Epithelial cell of proximal tubule (primary cell): ENCODE measurements around the gene KCNT1. TPM values are rescaled to one million over a fixed set of nuclear protein-coding genes. Genes with fewer than 3 reads are reported as not detected.

Source experiments
- DNase-seq: peaks from one replicate; pipeline ENCODE4 v3.0.0-alpha.2; 2011; ENCODE audit warnings: low read depth
- H3K4me3 ChIP-seq: 2 replicates; pipeline ENCODE4 v1.5.1; 2011; ENCODE audit warnings: low read depth, mild to moderate bottlenecking, low read length
- total RNA-seq: library from RNA; depleted of rRNA; stranded (reverse); fragments of >200 nt; gene quantifications from 2 replicates; pipeline ENCODE4 v1.2.3, GENCODE V29; 2015
- TF ChIP-seq, protein P1 (sequence below): conservative IDR thresholded peaks from 2 replicates; pipeline ENCODE4 v1.5.1; 2012; ENCODE audit warnings: low read depth, mild to moderate bottlenecking, low read length

KCNT1 gene
- total RNA-seq, 1 donor from 2014 or later: not detected

DNA sequence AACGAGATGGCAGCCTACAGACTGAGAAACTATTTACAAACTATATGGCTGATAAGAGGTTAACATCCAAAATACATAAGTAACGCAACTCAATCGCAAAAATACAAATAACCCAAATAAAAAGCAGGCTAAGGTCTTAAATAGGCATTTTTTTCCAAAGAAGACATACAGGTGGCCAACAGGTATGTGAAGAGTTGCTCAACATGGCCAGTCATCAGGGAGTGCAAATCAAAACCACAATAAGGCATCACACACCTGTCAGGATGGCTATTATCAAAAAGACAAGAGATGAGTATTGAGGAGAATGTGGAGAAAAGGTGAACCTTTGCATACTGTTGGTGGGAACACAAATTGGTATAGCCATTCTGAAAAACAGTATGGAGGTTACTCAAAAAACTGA, 131.9 kb downstream of the KCNT1 start:
- TF ChIP-seq, protein P1, sequence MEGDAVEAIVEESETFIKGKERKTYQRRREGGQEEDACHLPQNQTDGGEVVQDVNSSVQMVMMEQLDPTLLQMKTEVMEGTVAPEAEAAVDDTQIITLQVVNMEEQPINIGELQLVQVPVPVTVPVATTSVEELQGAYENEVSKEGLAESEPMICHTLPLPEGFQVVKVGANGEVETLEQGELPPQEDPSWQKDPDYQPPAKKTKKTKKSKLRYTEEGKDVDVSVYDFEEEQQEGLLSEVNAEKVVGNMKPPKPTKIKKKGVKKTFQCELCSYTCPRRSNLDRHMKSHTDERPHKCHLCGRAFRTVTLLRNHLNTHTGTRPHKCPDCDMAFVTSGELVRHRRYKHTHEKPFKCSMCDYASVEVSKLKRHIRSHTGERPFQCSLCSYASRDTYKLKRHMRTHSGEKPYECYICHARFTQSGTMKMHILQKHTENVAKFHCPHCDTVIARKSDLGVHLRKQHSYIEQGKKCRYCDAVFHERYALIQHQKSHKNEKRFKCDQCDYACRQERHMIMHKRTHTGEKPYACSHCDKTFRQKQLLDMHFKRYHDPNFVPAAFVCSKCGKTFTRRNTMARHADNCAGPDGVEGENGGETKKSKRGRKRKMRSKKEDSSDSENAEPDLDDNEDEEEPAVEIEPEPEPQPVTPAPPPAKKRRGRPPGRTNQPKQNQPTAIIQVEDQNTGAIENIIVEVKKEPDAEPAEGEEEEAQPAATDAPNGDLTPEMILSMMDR: no peak
- no peak for DNase-seq
- H3K4me3 ChIP-seq: no peak overlapping the region

DNA sequence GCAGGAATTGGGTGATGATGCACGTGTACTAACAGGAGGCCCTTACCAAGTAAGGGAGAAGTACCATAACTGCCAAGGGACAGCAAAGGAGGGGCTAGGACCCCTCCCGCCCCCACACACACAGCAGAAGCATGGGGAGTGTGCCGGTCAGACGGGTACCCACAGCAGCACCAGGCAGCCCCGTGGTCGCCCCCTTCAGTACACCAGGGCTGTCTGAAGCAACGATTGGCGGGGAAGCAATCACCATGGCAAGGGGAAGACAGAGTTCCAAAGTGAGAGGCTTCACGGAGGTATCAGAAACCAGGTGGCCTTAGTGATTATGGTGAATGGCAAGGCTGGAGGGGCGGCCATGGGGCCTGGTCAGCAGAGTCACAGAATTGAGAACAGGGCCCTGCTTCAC, 133.1 kb downstream of the KCNT1 start:
- TF ChIP-seq, protein P1: no peak
- no peak for DNase-seq
- no peak overlapping the region for H3K4me3 ChIP-seq

DNA sequence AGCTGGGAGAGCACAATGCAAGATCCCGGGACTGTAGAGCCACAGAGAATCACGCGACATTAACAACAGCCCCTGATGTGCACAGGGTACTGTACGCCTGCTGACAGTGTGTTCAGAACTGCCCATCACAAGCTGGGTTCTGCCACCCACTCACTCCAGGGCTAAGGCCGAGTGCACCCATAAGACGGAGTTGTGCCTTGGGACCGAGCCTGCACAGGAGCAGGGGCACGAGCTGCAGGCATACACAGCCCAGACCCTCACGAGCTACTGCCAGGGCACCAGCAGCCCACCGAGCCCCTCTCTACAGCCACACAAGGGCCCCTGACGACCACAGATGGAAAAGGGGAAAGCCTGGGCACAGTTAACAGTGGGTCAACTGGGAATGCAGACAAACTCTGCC, 137.5 kb downstream of the KCNT1 start:
- TF ChIP-seq, protein P1: no peak
- no peak overlapping the region for H3K4me3 ChIP-seq
- no peak for DNase-seq

DNA sequence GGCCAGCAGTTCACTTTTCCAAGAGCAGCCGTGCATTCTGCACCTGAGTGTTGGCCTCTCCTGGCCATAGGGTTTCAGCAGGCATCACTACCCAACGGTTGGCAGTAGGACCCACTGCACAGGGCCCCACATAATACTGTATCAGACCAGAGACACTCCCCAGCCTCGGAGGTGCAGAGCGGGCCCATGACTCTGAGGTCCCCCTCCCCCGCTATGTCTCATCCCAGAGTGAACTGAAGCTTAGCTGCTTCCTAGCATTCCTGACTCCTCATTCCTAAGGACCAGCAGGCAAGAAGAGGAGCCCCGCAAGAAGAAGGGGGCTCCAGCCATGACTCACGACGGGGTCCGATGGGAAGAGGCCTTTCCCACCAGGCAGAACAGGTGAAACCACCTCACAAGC, 138.1 kb downstream of the KCNT1 start:
- TF ChIP-seq, protein P1: no peak
- H3K4me3 ChIP-seq: no peak overlapping the region
- DNase-seq: no peak

DNA sequence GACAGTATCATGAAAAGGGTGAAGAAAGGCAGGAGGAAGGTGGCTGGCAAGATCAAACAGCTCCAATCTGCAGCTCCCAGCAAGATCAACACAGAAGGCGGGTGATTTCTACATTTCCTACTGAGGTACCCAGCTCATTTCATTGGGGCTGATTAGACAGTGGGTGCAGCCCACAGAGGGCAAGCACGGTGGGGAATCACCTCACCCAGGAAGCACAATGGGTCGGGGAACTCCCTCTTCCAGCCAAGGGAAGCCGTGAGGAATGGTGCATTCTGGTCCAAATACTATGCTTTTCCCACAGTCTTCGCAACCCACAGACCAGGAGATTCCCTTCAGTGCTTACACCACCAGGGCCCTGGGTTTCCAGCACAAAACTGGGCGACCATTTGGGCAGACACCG, 138.6 kb downstream of the KCNT1 start:
- TF ChIP-seq, protein P1: no peak
- no peak for DNase-seq
- H3K4me3 ChIP-seq: no peak overlapping the region

Other genes with a start within 250 kb of the KCNT1 start
- 23.2 and 26.3 TPM in 2 replicates for gene PPP1R26, start 222.4 kb upstream of the KCNT1 start, total RNA-seq
- 68.1 and 117 TPM in 2 replicates for gene MRPS2, start 201.5 kb upstream of the KCNT1 start, total RNA-seq
- gene LCN1, start 180.7 kb upstream of the KCNT1 start, total RNA-seq: not detected in 2 replicates
- gene OBP2A, start 156.1 kb upstream of the KCNT1 start, total RNA-seq: not detected in 2 replicates
- gene PAEP, start 140.4 kb upstream of the KCNT1 start, total RNA-seq: not detected in 2 replicates
- gene GLT6D1, start 62.6 kb upstream of the KCNT1 start, total RNA-seq: not detected in 2 replicates
- gene LCN9, start 38.9 kb upstream of the KCNT1 start, total RNA-seq: not detected in 2 replicates
- gene SOHLH1, start 2.7 kb upstream of the KCNT1 start, total RNA-seq: not detected in 2 replicates
- 31.1 and 35.9 TPM in 2 replicates for gene CAMSAP1, start 205.4 kb downstream of the KCNT1 start, total RNA-seq